AG09319 (cell line): Measurements from ENCODE around the gene TRPM2.

ENCODE experiments used
- DNase-seq: peaks from one replicate; pipeline ENCODE4 v3.0.0-alpha.2; 2010; ENCODE audit warnings: low read depth; ENCODE audit errors: extremely low read depth
- CTCF ChIP-seq: IDR thresholded peaks from 2 replicates; pipeline ENCODE4 v1.5.1; 2011; ENCODE audit warnings: low read depth, mild to moderate bottlenecking, inconsistent platforms, low read length, moderate library complexity

The TRPM2 gene

GRCh38 chr21:44312089-44312488 is 41.3 kb upstream of the TRPM2 start:
- DNase-seq = no peak
- no peak for TF ChIP-seq CTCF

GRCh38 chr21:44312716-44313115 is 40.7 kb upstream of the TRPM2 start:
- TF ChIP-seq CTCF = no peak
- DNase-seq = no peak

GRCh38 chr21:44313451-44313850 is 40.0 kb upstream of the TRPM2 start:
- DNase-seq = no peak
- TF ChIP-seq CTCF = no peak

GRCh38 chr21:44314128-44314527 is 39.3 kb upstream of the TRPM2 start:
- DNase-seq = no peak
- no peak for TF ChIP-seq CTCF

- no peak for TF ChIP-seq CTCF
Measured at GRCh38 chr21:44314561-44314960, 38.9 kb upstream of the TRPM2 start.

GRCh38 chr21:44315691-44316203 is 37.7 kb upstream of the TRPM2 start:
- TF ChIP-seq CTCF = no peak
- DNase-seq = no peak

More at GRCh38 chr21:44314561-44314960, 38.9 kb upstream of the TRPM2 start:
- no peak for DNase-seq

- no peak for TF ChIP-seq CTCF
- no peak for DNase-seq
Measured at GRCh38 chr21:44316277-44316900, 37.0 kb upstream of the TRPM2 start.
